Stomach (tissue), 19 donors: Measurements from ENCODE around the gene CLEC4A. TPM values are rescaled to one million over a fixed set of nuclear protein-coding genes. Genes with fewer than 3 reads are reported as not detected.
A peak's percentile ranks its signal among the peaks of the same experiment; 100 is the strongest.

Experiments
- DNase-seq, 2 donors: peaks; one replicate each; pipeline versions ENCODE4 v3.0.0 to v3.0.0-alpha.2; 2013 to 2019
- H3K27ac ChIP-seq, 5 donors: fragments of 200-600 bp in 4 of 5; sonication (generic) in 4 of 5; one replicate each; pipeline ENCODE4 v1.5.1; 2013 to 2019; ENCODE audit warnings: mild to moderate bottlenecking in 1 of 5, moderate library complexity in 1 of 5
- H3K27me3 ChIP-seq, 3 donors: fragments of 200-600 bp; sonication (generic); one replicate each; pipeline ENCODE4 v1.5.1; 2017 to 2019; ENCODE audit warnings: mixed run types in 1 of 3
- H3K36me3 ChIP-seq, 4 donors: fragments of 200-600 bp; sonication (generic); 1 replicate in 3 of 4; 2 replicates in 1 of 4; pipeline ENCODE4 v1.5.1; 2016 to 2019
- H3K4me1 ChIP-seq, 4 donors: fragments of 200-600 bp; sonication (generic); one replicate each; pipeline ENCODE4 v1.5.1; 2016 to 2019
- H3K4me3 ChIP-seq, 4 donors: fragments of 200-600 bp; sonication (generic) in 3 of 4; one replicate each; pipeline ENCODE4 v1.5.1; 2016 to 2019; ENCODE audit warnings: mild to moderate bottlenecking in 1 of 4
- H3K9me3 ChIP-seq, 4 donors: fragments of 200-600 bp; sonication (generic); one replicate each; pipeline ENCODE4 v1.5.1; 2016 to 2019
- EP300 ChIP-seq: sonication (generic); formaldehyde crosslinking; IDR thresholded peaks from one replicate; pipeline ENCODE4 v1.6.1; 2017; ENCODE audit warnings: antibody characterized with exemption
- POLR2A ChIP-seq, 4 donors: fragments of 450-650 bp; IDR thresholded peaks; one replicate each; pipeline ENCODE4 v1.6.1; 2016; ENCODE audit warnings: antibody characterized with exemption in 4 of 4, control low read depth in 2 of 4, mild to moderate bottlenecking in 1 of 4, moderate library complexity in 1 of 4
- POLR2AphosphoS5 ChIP-seq, 3 donors: sonication (generic); formaldehyde crosslinking; IDR thresholded peaks; one replicate each; pipeline ENCODE4 v1.6.1; 2016; ENCODE audit warnings: antibody characterized with exemption in 3 of 3
- WGBS, 5 donors: extraction: QIAGEN DNeasy Blood & Tissue Kit in 3 of 5; methylation state at CpG; one replicate each; pipeline versions ENCODE4 v1.1.5 to v1.1.7; 2013 to 2018; 5-methylcytosine and 5-hydroxymethylcytosine counted together
- intact Hi-C: fragments of 100-400 bp; cut with DNase I; formaldehyde crosslinking; loops from one replicate; pipeline ENCODE4 v1.15.1; 2023; ENCODE audit warnings: low total_unique reads
- long read RNA-seq, 10 donors: transcript quantifications; one replicate each; lab custom pipeline, GENCODE V29; 2026
- polyA plus RNA-seq, 3 donors: library from polyadenylated mRNA; stranded (reverse); fragments of 200-250 nt; gene quantifications; one replicate each; pipeline ENCODE4 v1.2.3, GENCODE V29; 2013
- total RNA-seq, 5 donors: library from RNA; depleted of rRNA; stranded (reverse); fragments of >200 nt; gene quantifications; one replicate each; pipeline versions ENCODE4 v1.1.0 to v1.2.3, GENCODE V29; 2014 to 2016
- TF ChIP-seq, protein P1 (sequence below), 7 experiments: fragments of 450-650 bp in 4 of 7; fragments of 200-600 bp in 3 of 7; sonication (generic) in 3 of 7; IDR thresholded peaks; one replicate each; pipeline ENCODE4 v1.5.1; 2016 to 2019; ENCODE audit warnings: antibody characterized with exemption in 7 of 7, control low read depth in 2 of 7, mild to moderate bottlenecking in 1 of 7
- donor health status: healthy with polysubstance abuse.
- donor health status: Bipolar disorder and iron deficiency.
- donor health status: healthy.

The CLEC4A gene
- 1 to 10 TPM in 1 of 5 donors, not detected in 4; 2.8 TPM for total RNA-seq
- polyA plus RNA-seq: 1 to 10 TPM; 2.2 to 2.9 (median 2.4) TPM
- long read RNA-seq, donor 1, partial matches to known transcripts: 0 of 1 reads
- long read RNA-seq, donor 1, other reads (novel, unspliced or antisense): 0 of 1 reads
- long read RNA-seq, donor 2: 0 reads
- long read RNA-seq, donor 3, partial matches to known transcripts: 0 of 1 reads
- long read RNA-seq, donor 3, other reads (novel, unspliced or antisense): 0 of 1 reads
- long read RNA-seq, donor 4: 0 reads
- long read RNA-seq, donor 5: 0 reads
- long read RNA-seq, donor 6: 0 reads
- long read RNA-seq, donor 7, partial matches to known transcripts: 0 of 1 reads
- long read RNA-seq, donor 7, other reads (novel, unspliced or antisense): 0 of 1 reads
- long read RNA-seq, donor 8, partial matches to known transcripts: 0 of 1 reads
- long read RNA-seq, donor 8, other reads (novel, unspliced or antisense): 0 of 1 reads
- long read RNA-seq, donor 9: 0 reads
- long read RNA-seq, donor 10: 0 reads

- H3K4me1 ChIP-seq: no peaks in the 10 kb centered on the region
- TF ChIP-seq POLR2A (IDR thresholded peaks at IDR 0.05) (no peak), EP300 (no peak), POLR2AphosphoS5 (IDR thresholded peaks at IDR 0.05) (no peak)
- TF ChIP-seq, protein P1, sequence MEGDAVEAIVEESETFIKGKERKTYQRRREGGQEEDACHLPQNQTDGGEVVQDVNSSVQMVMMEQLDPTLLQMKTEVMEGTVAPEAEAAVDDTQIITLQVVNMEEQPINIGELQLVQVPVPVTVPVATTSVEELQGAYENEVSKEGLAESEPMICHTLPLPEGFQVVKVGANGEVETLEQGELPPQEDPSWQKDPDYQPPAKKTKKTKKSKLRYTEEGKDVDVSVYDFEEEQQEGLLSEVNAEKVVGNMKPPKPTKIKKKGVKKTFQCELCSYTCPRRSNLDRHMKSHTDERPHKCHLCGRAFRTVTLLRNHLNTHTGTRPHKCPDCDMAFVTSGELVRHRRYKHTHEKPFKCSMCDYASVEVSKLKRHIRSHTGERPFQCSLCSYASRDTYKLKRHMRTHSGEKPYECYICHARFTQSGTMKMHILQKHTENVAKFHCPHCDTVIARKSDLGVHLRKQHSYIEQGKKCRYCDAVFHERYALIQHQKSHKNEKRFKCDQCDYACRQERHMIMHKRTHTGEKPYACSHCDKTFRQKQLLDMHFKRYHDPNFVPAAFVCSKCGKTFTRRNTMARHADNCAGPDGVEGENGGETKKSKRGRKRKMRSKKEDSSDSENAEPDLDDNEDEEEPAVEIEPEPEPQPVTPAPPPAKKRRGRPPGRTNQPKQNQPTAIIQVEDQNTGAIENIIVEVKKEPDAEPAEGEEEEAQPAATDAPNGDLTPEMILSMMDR (IDR thresholded peaks at IDR 0.05): no peak
- 73 to 87% (median 80%) methylated on average over 5 of the region's 5 CpGs for WGBS, 5 donors
- H3K9me3 ChIP-seq: no peaks in the 10 kb centered on the region
- H3K27ac ChIP-seq: peak within 1 kb of the TSS in 2 of 5 donors; percentile 1 to 62
- H3K4me3 ChIP-seq: peak within 1 kb of the TSS in 1 of 4 donors; percentile 8
- no peak for DNase-seq
- peaks cover 0 to 6% (median 3%) of the 10 kb centered on the region in 4 donors for H3K36me3 ChIP-seq
- no peaks in the 10 kb centered on the region for H3K27me3 ChIP-seq
- intact Hi-C loops: no loop called here
Measured at GRCh38 chr12:8123124-8123912, at the start of gene CLEC4A. TSS of gene CLEC4A (plus strand) at chr12:8123617. CDS start at chr12:8123879, 262 bp downstream.

DNA sequence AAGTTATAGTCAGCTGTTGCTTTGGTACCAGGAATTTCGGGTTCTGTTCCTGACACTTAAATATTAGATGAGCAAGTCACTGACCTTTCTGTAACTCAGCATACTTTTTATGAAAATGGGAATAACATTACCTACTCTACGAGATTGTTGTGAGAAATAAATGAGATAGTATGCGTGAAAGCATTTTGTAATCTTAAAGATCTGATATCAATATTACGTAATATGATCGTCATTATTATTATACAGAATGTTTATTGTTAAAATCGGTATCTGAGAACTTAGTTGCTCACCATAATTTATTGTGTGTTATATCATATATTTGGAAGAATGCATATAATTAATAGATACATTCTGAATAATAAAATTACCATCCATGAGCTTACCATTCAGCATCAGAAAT is 47.5 kb upstream of the CLEC4A start:
- no peak overlapping the region for H3K4me3 ChIP-seq
- H3K4me1 ChIP-seq: peaks cover 0 to 8% (median 2%) of the 10 kb centered on the region in 4 donors
- TF ChIP-seq, protein P1 (IDR thresholded peaks at IDR 0.05): no peak
- DNase-seq: no peak
- 80 to 89% (median 84%) methylated on average over 6 of the region's 6 CpGs for WGBS, 5 donors
- H3K27me3 ChIP-seq: no peaks in the 10 kb centered on the region
- intact Hi-C loops: no loop called here
- H3K9me3 ChIP-seq: no peaks in the 10 kb centered on the region
- no peak overlapping the region for H3K27ac ChIP-seq
- no peaks in the 10 kb centered on the region for H3K36me3 ChIP-seq

GRCh38 chr12:8076366-8076765 is 47.1 kb upstream of the CLEC4A start:
- WGBS, 5 donors: 65 to 78% (median 71%) methylated on average over 4 of the region's 4 CpGs
- Histone ChIP-seq H3K9me3 (no peaks in the 10 kb centered on the region), H3K36me3 (no peaks in the 10 kb centered on the region), H3K4me1 (peaks cover 0 to 12% (median 5%) of the 10 kb centered on the region in 4 donors), H3K27ac (no peak overlapping the region), H3K4me3 (no peak overlapping the region), H3K27me3 (no peaks in the 10 kb centered on the region)
- no peak for DNase-seq
- TF ChIP-seq POLR2AphosphoS5 (IDR thresholded peaks at IDR 0.05): no peak
- TF ChIP-seq EP300: no peak
- no peak for TF ChIP-seq POLR2A (IDR thresholded peaks at IDR 0.05)
- TF ChIP-seq, protein P1 (IDR thresholded peaks at IDR 0.05): no peak
- intact Hi-C loops: no loop called here

DNA sequence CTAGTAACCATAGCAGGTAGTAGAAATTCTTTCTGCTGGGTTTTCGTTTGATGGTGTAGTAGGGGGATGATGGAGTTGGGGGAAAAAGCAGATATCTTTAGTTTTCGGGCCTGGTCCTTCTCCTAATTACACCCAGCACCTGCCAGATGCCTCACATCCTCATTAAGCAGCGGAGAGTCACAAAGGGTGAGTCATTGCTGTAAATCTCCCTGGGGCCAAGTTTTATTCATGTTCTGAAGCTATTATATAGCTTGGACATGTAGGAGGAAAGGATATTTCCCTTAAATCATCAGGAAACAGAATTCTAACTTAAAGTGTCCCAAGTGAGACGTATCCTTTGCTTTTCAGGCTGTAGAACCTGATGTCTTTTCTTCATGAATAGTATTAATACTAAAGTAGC is 46.2 kb upstream of the CLEC4A start:
- 49 to 72% (median 68%) methylated on average over 4 of the region's 4 CpGs for WGBS, 5 donors
- DNase-seq: no peak
- Histone ChIP-seq H3K27ac (no peak overlapping the region), H3K4me3 (no peak overlapping the region), H3K27me3 (no peaks in the 10 kb centered on the region), H3K9me3 (no peaks in the 10 kb centered on the region), H3K36me3 (no peaks in the 10 kb centered on the region), H3K4me1 (peaks cover 0 to 13% (median 5%) of the 10 kb centered on the region in 4 donors)
- intact Hi-C loops: no loop called here
- no peak for TF ChIP-seq POLR2A (IDR thresholded peaks at IDR 0.05)
- TF ChIP-seq, protein P1 (IDR thresholded peaks at IDR 0.05): no peak
- no peak for TF ChIP-seq POLR2AphosphoS5 (IDR thresholded peaks at IDR 0.05)
- TF ChIP-seq EP300: no peak
